Ovary (tissue), 9 donors: ENCODE data around the gene RNU4-1. TPM values are rescaled to one million over a fixed set of nuclear protein-coding genes. Genes with fewer than 3 reads are reported as not detected.

ENCODE experiments used
- DNase-seq, 5 donors: peaks; one replicate each; pipeline ENCODE4 v3.0.0-alpha.2; 2019 to 2020
- H3K27ac ChIP-seq, 2 donors: fragments of 200-600 bp; one replicate each; pipeline versions ENCODE4 v1.5.1 to v1.8.0; 2019 to 2022
- H3K27me3 ChIP-seq: fragments of 200-600 bp; one replicate; pipeline ENCODE4 v1.8.0; 2022
- H3K36me3 ChIP-seq: fragments of 200-600 bp; sonication (generic); one replicate; pipeline ENCODE4 v1.5.1; 2019
- H3K4me1 ChIP-seq: one replicate; pipeline ENCODE4 v1.8.1; 2013; ENCODE audit warnings: mild to moderate bottlenecking, moderate library complexity; ENCODE audit not compliant: insufficient read depth
- H3K4me3 ChIP-seq: fragments of 200-600 bp; sonication (generic); one replicate; pipeline ENCODE4 v1.5.1; 2017
- H3K9me3 ChIP-seq, 2 donors: fragments of 200-600 bp in 1 of 2; sonication (generic) in 1 of 2; one replicate each; pipeline versions ENCODE4 v1.5.1 to v1.8.1; 2013 to 2019; ENCODE audit warnings: mild to moderate bottlenecking in 1 of 2, moderate library complexity in 1 of 2
- EP300 ChIP-seq: sonication (generic); formaldehyde crosslinking; IDR thresholded peaks from one replicate; pipeline ENCODE4 v1.6.1; 2017; ENCODE audit warnings: antibody characterized with exemption
- POLR2A ChIP-seq: fragments of 450-650 bp; IDR thresholded peaks from one replicate; pipeline ENCODE4 v1.6.1; 2017; ENCODE audit warnings: antibody characterized with exemption, mild to moderate bottlenecking, moderate library complexity
- WGBS, 3 donors: extraction: QIAGEN DNeasy Blood & Tissue Kit in 1 of 3; methylation state at CpG; one replicate each; pipeline versions ENCODE4 v1.1.5 to v1.1.7; 2013 to 2017; 5-methylcytosine and 5-hydroxymethylcytosine counted together
- intact Hi-C, 4 donors: fragments of 100-400 bp; cut with DNase I; formaldehyde crosslinking; loops; one replicate each; pipeline versions ENCODE4 v1.11.0 to v1.15.1; 2022 to 2023
- polyA plus RNA-seq, 2 donors: library from polyadenylated mRNA; stranded (reverse); fragments of 200-250 nt in 1 of 2; fragments of 350-450 nt in 1 of 2; fragmentation: Illumina TruSeq in 1 of 2; extraction: RNeasy Lipid Tissue Mini Kit (QIAGEN cat#74804) in 1 of 2; gene quantifications; one replicate each; pipeline ENCODE4 v1.2.3, GENCODE V29; 2013 to 2014
- total RNA-seq, 7 donors: library from RNA; depleted of rRNA in 2 of 7; stranded (reverse); fragments of >200 nt in 2 of 7; fragmentation: NEBNext Ultra II Directional in 3 of 7; extraction: Animal tissue kit (Norgen Biotek cat#: 25700) in 3 of 7; gene quantifications; one replicate each; pipeline versions ENCODE4 v1.1.0 to v1.2.4, GENCODE V29; 2016 to 2023
- TF ChIP-seq, protein P1 (sequence below), 3 donors: fragments of 450-650 bp in 2 of 3; fragments of 200-600 bp in 1 of 3; IDR thresholded peaks; one replicate each; pipeline versions ENCODE4 v1.5.1 to v1.8.0; 2016 to 2022; ENCODE audit warnings: antibody characterized with exemption in 3 of 3, mild to moderate bottlenecking in 1 of 3
- donor health status: DM: no; HTN: no; CAD: no; lungs with moderate emphysema.
- donor health status: DM: no; HTN: no; CAD: no.
- donor health status: Bipolar disorder and iron deficiency.
- donor health status: DM: yes; HTN: yes; CAD: no.
- donor health status: DM: no; HTN: no; CAD: no.
- donor health status: DM: yes; HTN: yes; CAD: no.

RNU4-1 gene
- total and polyA plus RNA-seq, 9 donors: under 0.01 to 4,499 (median 2,193) TPM; not detected in 2

DNA sequence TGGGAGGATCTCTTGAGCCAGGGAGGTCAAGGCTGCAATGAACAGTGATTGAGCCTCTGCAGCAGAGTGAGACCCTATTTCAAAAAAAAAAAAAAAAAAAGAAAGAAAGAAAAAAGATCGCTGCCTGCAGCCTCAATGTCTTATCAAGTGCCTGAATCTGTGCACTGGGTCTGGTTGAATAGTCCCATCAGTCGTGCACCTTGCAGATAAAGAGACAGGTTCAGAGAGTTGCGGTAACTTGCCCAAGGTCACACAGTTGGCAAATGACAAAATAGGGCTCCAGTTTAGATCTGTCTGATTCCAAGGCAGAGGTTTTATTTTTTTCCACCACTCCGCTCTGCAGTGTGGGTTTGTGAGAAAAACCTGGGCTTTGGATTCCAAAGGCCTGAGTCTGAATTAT, 35.2 kb upstream of the RNU4-1 start:
- TF ChIP-seq, protein P1, sequence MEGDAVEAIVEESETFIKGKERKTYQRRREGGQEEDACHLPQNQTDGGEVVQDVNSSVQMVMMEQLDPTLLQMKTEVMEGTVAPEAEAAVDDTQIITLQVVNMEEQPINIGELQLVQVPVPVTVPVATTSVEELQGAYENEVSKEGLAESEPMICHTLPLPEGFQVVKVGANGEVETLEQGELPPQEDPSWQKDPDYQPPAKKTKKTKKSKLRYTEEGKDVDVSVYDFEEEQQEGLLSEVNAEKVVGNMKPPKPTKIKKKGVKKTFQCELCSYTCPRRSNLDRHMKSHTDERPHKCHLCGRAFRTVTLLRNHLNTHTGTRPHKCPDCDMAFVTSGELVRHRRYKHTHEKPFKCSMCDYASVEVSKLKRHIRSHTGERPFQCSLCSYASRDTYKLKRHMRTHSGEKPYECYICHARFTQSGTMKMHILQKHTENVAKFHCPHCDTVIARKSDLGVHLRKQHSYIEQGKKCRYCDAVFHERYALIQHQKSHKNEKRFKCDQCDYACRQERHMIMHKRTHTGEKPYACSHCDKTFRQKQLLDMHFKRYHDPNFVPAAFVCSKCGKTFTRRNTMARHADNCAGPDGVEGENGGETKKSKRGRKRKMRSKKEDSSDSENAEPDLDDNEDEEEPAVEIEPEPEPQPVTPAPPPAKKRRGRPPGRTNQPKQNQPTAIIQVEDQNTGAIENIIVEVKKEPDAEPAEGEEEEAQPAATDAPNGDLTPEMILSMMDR (IDR thresholded peaks at IDR 0.05): no peak
- no peak for TF ChIP-seq POLR2A
- no peak for TF ChIP-seq EP300
- intact Hi-C loops: loop anchor here in 1 of 4 donors (5.0 kb wide), 1 partner anchor 104 kb away; no protein-coding TSS in a partner anchor
- 49 to 63% (median 56%) methylated on average over 4 of the region's 4 CpGs for WGBS, 3 donors
- DNase-seq: no peak
- Histone ChIP-seq H3K27ac (no peak overlapping the region), H3K4me3 (no peak overlapping the region), H3K9me3 (no peaks in the 10 kb centered on the region), H3K36me3 (no peaks in the 10 kb centered on the region), H3K4me1 (peaks cover 6% of the 10 kb centered on the region), H3K27me3 (no peaks in the 10 kb centered on the region)

- TF ChIP-seq POLR2A (no peak), EP300 (no peak)
- TF ChIP-seq, protein P1 (IDR thresholded peaks at IDR 0.05): no peak
- Histone ChIP-seq H3K4me1 (peaks cover 6% of the 10 kb centered on the region), H3K27me3 (no peaks in the 10 kb centered on the region), H3K27ac (peak within 1 kb of the TSS in 1 of 2 donors; percentile 26), H3K4me3 (no peak within 1 kb of the TSS), H3K9me3 (no peaks in the 10 kb centered on the region), H3K36me3 (no peaks in the 10 kb centered on the region)
- peak in 3 of 5 donors; percentile 26 to 52 (median 49) for DNase-seq
- WGBS, 3 donors: 45 to 55% (median 48%) methylated on average over 5 of the region's 5 CpGs
- intact Hi-C loops: loop anchor here in 1 of 4 donors (5.0 kb wide), 1 partner anchor 105 kb away; no protein-coding TSS in a partner anchor
Observed at GRCh38 chr12:120327593-120327992, 34.6 kb upstream of the RNU4-1 start, which contains the start of gene PLA2G1B. Gene PLA2G1B (minus strand): TSS chr12:120327779. CDS start chr12:120327753, 26 bp downstream.

DNA sequence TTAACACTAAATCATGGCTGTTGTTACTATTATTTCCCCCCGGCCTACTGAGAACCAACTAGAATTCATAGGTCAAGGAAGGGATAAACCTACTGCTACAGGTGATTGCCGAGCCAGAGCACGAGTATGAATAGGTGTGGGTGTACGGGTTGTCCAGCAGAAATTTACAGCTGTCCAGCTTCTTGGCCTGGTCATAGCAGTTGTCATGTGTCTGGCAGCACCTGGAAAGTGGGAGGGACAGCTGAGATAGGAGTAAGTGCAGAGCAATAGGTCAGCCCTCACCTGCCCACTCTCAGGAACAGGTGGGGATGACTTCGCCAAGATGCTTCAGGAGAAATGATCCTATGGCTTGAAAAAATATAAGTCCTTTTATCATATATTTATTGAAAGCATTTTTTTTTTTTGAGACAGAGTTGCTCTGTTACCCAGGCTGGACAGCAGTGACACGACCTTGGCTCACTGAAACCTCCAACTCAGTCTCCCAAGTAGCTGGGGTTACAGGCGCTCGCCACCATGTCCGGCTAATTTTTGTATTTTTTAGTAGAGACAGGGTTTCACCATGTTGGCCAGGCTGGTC, 31.9 kb upstream of the RNU4-1 start:
- Histone ChIP-seq H3K4me1 (peaks cover 6% of the 10 kb centered on the region), H3K9me3 (no peaks in the 10 kb centered on the region), H3K36me3 (no peaks in the 10 kb centered on the region), H3K27me3 (no peaks in the 10 kb centered on the region), H3K4me3 (no peak overlapping the region), H3K27ac (no peak overlapping the region)
- 41 to 56% (median 45%) methylated on average over 9 of the region's 9 CpGs for WGBS, 3 donors
- DNase-seq: no peak
- intact Hi-C loops: loop anchor here in 1 of 4 donors (5.0 kb wide), 1 partner anchor 107 kb away; no protein-coding TSS in a partner anchor
- no peak for TF ChIP-seq EP300
- TF ChIP-seq, protein P1 (IDR thresholded peaks at IDR 0.05): no peak
- TF ChIP-seq POLR2A: no peak

DNA sequence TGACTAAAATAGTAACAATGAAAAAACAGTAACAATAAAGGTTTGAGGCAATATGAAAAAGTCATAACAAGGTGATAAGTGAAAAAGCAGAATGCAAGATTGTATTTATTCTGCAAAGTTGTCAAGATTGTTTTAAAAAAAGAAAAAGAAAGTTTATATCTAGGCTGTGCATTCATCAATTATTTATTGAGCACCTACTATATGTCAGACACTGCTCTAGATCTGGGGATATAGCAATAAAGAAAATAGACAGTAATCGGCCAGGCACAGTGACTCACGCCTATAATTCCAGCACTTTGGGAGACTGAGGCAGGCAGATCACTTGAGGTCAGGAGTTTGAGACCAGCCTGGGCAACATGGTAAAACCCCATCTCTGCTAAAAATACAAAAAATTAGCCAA, 30.7 kb upstream of the RNU4-1 start:
- intact Hi-C loops: no loop called here
- no peaks in the 10 kb centered on the region for H3K27me3 ChIP-seq
- no peak for DNase-seq
- 85 to 91% (median 90%) methylated on average over 2 of the region's 2 CpGs for WGBS, 3 donors
- peaks cover 6% of the 10 kb centered on the region for H3K4me1 ChIP-seq
- H3K4me3 ChIP-seq: no peak overlapping the region
- H3K36me3 ChIP-seq: no peaks in the 10 kb centered on the region
- no peak for TF ChIP-seq POLR2A
- TF ChIP-seq EP300: no peak
- TF ChIP-seq, protein P1 (IDR thresholded peaks at IDR 0.05): no peak
- no peaks in the 10 kb centered on the region for H3K9me3 ChIP-seq
- no peak overlapping the region for H3K27ac ChIP-seq
